BJ (cell line): Measurements from ENCODE around the gene TNPO3. TPM values are rescaled to one million over a fixed set of nuclear protein-coding genes. Genes with fewer than 3 reads are reported as not detected.
"Not testable (repeated sequence)": the region's sequence is repeated elsewhere in the genome, so short reads cannot be mapped to it uniquely, and the experiment has no call there.

Experiments
- CTCF ChIA-PET: fragments of 350-600 bp; formaldehyde crosslinking; extraction: SDS; loops from one replicate; lab custom pipeline; 2021; ENCODE audit warnings: antibody characterized with exemption, inconsistent platforms; lab: Yijun Ruan, JAX
- POLR2A ChIA-PET: fragments of 300-600 bp; sonication (Branson Sonifier 250); formaldehyde crosslinking; extraction: SDS; loops from one replicate; lab custom pipeline; 2021; ENCODE audit warnings: antibody characterized with exemption; lab: Charles Lee
- DNase-seq: peaks from one replicate; pipeline ENCODE4 v3.0.0-alpha.2; 2011; ENCODE audit warnings: low read depth
- H3K27me3 ChIP-seq: 2 replicates; pipeline ENCODE4 v1.6.0; 2011; ENCODE audit warnings: low read length; ENCODE audit not compliant: control insufficient read depth, insufficient read depth
- H3K36me3 ChIP-seq: 2 replicates; pipeline ENCODE4 v1.5.1; 2011; ENCODE audit warnings: low read length; ENCODE audit not compliant: control insufficient read depth, insufficient read depth
- H3K4me3 ChIP-seq: 2 replicates; pipeline ENCODE4 v1.5.1; 2011; ENCODE audit warnings: low read depth, mild to moderate bottlenecking, control low read depth, low read length
- CTCF ChIP-seq: IDR thresholded peaks from 2 replicates; pipeline ENCODE4 v1.5.1; 2011; ENCODE audit warnings: low read depth, mild to moderate bottlenecking, control low read depth, inconsistent platforms, low read length, moderate library complexity; ENCODE audit not compliant: insufficient read depth
- polyA plus RNA-seq: library from polyadenylated mRNA; depleted of rRNA; stranded (reverse); fragments of >200 nt; gene quantifications from 2 replicates; pipeline ENCODE4 v1.2.3, GENCODE V29; 2011

TNPO3 gene
- polyA plus RNA-seq, 1 experiment, result 36.2 TPM

GRCh38 chr7:128946936-128947830 lies 107.7 kb downstream of the TNPO3 start:
- CTCF ChIA-PET, result interaction anchor here (0.6 to 1.2 kb wide), 2 partner anchors 144 to 261 kb away, joined by 3 to 4 read pairs; no protein-coding TSS in a partner anchor
- TF ChIP-seq CTCF, result 0 out of 2 replicates have a peak, but pooled peaks have one; percentile 6
- Histone ChIP-seq H3K27me3 (no peaks in the 10 kb centered on the region), H3K36me3 (no peaks in the 10 kb centered on the region), H3K4me3 (no peak overlapping the region)
- POLR2A ChIA-PET, result no interaction called here
- no peak for DNase-seq

GRCh38 chr7:128945668-128946366 lies 109.1 kb downstream of the TNPO3 start:
- CTCF ChIA-PET, result no interaction called here
- H3K36me3 ChIP-seq, result no peaks in the 10 kb centered on the region

DNA sequence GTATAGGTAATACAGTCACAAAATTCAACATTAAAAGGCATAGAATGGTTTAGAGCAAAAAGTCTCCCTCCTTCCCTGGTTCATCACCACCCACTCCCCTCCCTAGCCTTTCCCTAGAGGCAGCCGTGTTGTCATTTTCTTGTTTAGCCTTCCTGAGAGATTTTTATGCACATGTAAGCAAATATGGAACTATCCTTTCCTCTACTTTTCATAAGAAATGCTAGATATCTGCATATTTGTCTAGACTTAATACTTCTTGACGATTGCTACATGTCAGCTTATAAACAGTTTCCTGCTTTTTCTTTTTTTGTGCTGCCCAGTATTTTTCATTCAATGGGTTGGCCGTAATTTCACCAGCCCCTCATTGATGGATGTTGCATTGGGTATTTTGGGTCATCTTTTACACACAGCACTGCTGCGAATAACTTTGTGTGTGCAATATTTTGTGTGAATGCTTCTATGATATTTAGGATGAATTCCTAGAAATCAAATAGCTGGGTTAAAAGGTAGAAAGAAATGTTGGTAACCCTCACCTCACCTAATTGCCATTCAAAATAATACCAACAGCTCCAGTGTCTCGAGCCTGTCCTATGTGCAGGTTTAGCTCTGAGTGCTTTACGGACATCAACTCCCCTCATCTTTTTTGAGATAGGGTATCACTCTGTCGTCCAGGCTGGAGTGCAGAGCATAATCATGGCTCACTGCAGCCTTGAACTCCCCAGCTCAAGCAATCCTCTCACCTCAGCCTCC lies 110.2 kb downstream of the TNPO3 start:
- H3K36me3 ChIP-seq, result no peaks in the 10 kb centered on the region
- CTCF ChIA-PET, result interaction anchor here (0.6 kb wide), 1 partner anchor 23 kb away, joined by 3 read pairs; no protein-coding TSS in a partner anchor
- DNase-seq, result no peak
- H3K27me3 ChIP-seq, result peaks cover 10% of the 10 kb centered on the region; the same call in 1 of the 2 replicates
- no peak for TF ChIP-seq CTCF
- POLR2A ChIA-PET, result no interaction called here
- no peak overlapping the region for H3K4me3 ChIP-seq

More at GRCh38 chr7:128945668-128946366, 109.1 kb downstream of the TNPO3 start:
- POLR2A ChIA-PET, result no interaction called here
- no peak for DNase-seq
- Histone ChIP-seq H3K27me3 (0 out of 2 replicates have a peak, but pooled peaks cover 4% of the 10 kb centered on the region), H3K4me3 (no peak overlapping the region)
- no peak for TF ChIP-seq CTCF

DNA sequence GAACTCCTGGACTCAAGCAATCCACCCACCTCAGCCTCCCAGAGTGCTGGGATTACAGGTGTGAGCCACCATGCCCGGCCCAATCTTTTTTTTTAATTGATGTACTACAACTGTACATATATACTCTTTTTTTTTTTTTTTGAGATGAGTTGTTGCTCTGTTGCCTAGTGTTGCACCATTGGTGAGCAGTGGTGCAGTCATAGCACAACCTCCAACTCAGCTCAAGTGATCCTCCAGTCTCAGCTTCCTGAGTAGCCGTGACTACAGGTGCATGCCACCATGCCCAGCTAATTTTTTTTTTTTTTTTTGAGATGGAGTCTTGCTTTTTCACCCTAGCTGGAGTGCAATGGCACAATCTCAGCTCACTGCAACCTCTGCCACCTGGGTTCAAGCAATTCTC lies 111.7 kb downstream of the TNPO3 start:
- H3K36me3 ChIP-seq, POLR2A ChIA-PET, H3K4me3 ChIP-seq, DNase-seq: not testable (repeated sequence)
- CTCF ChIA-PET, result interaction anchor here (0.7 kb wide), 1 partner anchor 36 kb away, joined by 3 read pairs; no protein-coding TSS in a partner anchor
- H3K27me3 ChIP-seq, result peaks cover 18% of the 10 kb centered on the region

DNA sequence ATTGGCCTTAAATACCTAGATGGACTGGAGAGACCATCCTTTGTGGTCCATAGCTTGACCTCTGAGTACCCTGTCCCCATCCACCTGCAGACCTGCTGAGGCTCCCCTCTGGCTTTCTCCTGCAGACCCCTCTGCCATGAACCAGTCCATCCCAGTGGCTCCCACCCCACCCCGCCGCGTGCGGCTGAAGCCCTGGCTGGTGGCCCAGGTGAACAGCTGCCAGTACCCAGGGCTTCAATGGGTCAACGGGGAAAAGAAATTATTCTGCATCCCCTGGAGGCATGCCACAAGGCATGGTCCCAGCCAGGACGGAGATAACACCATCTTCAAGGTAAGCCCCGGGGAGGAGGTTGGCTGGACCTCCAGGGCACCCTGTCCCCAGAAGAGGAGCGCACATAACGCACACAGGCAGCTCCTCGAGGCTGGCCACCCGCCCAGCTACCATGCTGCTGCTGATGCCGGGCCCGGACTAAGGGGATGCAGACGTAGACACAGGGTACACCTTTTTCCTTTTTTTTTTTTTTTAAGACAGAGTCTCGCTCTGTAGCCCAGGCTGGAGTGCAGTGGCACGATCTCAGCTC lies 112.9 kb downstream of the TNPO3 start:
- H3K4me3 ChIP-seq, result no peak overlapping the region
- H3K36me3 ChIP-seq, result no peaks in the 10 kb centered on the region
- CTCF ChIA-PET, result no interaction called here
- no peak for TF ChIP-seq CTCF
- DNase-seq, result no peak
- peaks cover 23% of the 10 kb centered on the region for H3K27me3 ChIP-seq
- POLR2A ChIA-PET, result no interaction called here
